Activated CD4-positive, alpha-beta T cell treated with anti-CD3 and anti-CD28 coated beads, Interleukin-2, amount 10 ng/mL, durations not matched to agents 7 days and 5 days (primary cell): ENCODE data around the gene KNDC1. TPM values are rescaled to one million over a fixed set of nuclear protein-coding genes. Genes with fewer than 3 reads are reported as not detected.
"Not testable (repeated sequence)": the region's sequence is repeated elsewhere in the genome, so short reads cannot be mapped to it uniquely, and the experiment has no call there.

Source experiments
- CTCF ChIA-PET: fragments of 350-600 bp; sonication (Branson Sonifier 250); formaldehyde crosslinking; loops from one replicate; lab custom pipeline; 2021; ENCODE audit warnings: antibody characterized with exemption; lab: Charles Lee
- POLR2A ChIA-PET: fragments of 350-600 bp; sonication (Branson Sonifier 250); formaldehyde crosslinking; loops from one replicate; lab custom pipeline; 2021; ENCODE audit warnings: antibody characterized with exemption; lab: Charles Lee
- DNase-seq: peaks from one replicate; pipeline ENCODE4 v3.0.0-alpha.2; 2020
- H3K27ac Mint-ChIP-seq: one replicate; pipeline ENCODE4 v1.8.0; 2021; ENCODE audit warnings: mild to moderate bottlenecking, moderate library complexity, mixed read lengths
- H3K27me3 Mint-ChIP-seq: one replicate; pipeline ENCODE4 v1.8.0; 2021; ENCODE audit warnings: mixed read lengths
- H3K36me3 Mint-ChIP-seq: one replicate; pipeline ENCODE4 v1.8.0; 2021; ENCODE audit warnings: low read depth, mixed read lengths
- H3K4me1 Mint-ChIP-seq: one replicate; pipeline ENCODE4 v1.8.0; 2021; ENCODE audit warnings: mixed read lengths
- H3K4me3 Mint-ChIP-seq: one replicate; pipeline ENCODE4 v1.8.0; 2021; ENCODE audit warnings: mild to moderate bottlenecking, moderate library complexity, mixed read lengths
- H3K9me3 Mint-ChIP-seq: one replicate; pipeline ENCODE4 v1.8.0; 2021; ENCODE audit warnings: mixed read lengths
- total RNA-seq, 2 experiments: library from RNA; stranded (reverse); gene quantifications; one replicate each; pipeline ENCODE4 v1.2.3, GENCODE V29; 2021

Gene KNDC1
- total RNA-seq, 2 experiments from 2014 or later: 0.07 to 0.08 TPM

DNA sequence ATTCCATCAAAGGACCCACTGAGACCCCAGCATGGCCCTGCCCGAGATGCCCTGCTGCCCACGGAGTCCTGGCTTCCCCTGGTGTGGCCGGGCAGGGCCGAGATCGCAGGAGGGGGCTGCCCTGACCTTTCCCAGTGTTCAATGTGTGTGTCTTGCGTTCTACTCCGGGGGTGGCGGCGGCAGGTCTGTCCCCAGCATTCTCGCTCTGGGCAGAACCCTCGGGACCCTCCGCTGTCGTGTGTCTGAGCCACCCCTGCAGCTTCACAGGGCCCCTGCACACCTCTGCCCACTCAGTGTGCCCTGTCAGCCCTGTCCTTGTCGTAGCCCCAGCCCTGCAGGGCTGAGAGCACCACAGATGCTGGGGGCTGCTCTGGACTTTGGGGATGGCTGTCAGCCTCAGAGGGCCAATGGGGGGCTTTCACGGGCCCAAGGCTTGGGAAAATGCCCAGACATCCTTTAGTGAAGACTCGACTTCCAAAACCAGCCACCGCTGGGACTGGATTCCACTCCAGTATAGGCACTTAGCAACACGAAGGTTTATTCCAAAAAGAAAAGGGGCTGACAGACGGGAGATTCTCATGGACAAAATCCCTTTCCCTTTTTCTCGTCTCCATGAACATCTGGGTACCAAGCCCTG lies 30.0 kb upstream of the KNDC1 start:
- no peak for DNase-seq
- H3K27ac Mint-ChIP-seq: no peak overlapping the region
- POLR2A ChIA-PET: no interaction called here
- H3K36me3 Mint-ChIP-seq: no peaks in the 10 kb centered on the region
- CTCF ChIA-PET: no interaction called here
- H3K4me3 Mint-ChIP-seq: no peak overlapping the region
- peaks cover under 1% of the 10 kb centered on the region for H3K27me3 Mint-ChIP-seq
- H3K9me3 Mint-ChIP-seq: no peaks in the 10 kb centered on the region
- no peaks in the 10 kb centered on the region for H3K4me1 Mint-ChIP-seq

DNA sequence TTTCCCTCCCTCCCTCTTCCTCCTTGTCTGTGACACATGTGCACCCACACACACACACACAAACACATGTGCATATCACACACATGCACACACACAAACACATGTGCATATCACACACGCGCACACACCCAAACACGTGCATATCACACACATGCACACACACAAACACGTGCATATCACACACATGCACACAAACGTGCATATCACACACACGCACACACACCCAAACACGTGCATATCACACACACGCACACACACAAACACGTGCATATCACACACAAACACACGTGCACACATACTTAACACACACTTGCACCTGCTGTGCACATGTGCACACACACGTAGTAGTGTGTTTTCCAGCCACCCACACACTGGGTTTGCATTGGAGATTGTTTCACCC lies 29.4 kb upstream of the KNDC1 start:
- Mint-ChIP-seq H3K4me1 (no peaks in the 10 kb centered on the region), H3K27ac (no peak overlapping the region), H3K9me3 (no peaks in the 10 kb centered on the region), H3K27me3 (no peaks in the 10 kb centered on the region), H3K4me3 (no peak overlapping the region), H3K36me3 (no peaks in the 10 kb centered on the region)
- CTCF ChIA-PET: no interaction called here
- POLR2A ChIA-PET: no interaction called here
- DNase-seq: no peak

DNA sequence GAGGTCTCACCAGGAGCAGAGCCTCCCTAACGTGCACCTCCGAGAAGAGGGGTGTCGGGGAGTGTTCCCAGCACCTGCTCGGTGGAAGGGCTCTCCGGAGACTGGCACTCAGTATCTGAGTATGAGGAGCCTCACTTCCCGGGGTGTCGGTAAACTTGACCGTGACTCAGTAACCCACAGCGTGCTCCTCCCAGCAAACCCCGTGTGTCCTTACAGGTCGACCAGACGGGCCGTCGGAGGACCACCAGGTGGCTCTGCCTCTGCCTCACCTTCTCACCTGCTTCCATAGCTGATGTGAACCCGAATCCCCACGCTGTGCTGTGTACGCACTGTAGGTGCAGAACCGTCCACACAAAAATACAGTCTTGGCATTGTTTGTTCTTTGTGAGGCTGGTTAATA lies 29.0 kb upstream of the KNDC1 start:
- H3K9me3 Mint-ChIP-seq: no peaks in the 10 kb centered on the region
- no peaks in the 10 kb centered on the region for H3K4me1 Mint-ChIP-seq
- POLR2A ChIA-PET: no interaction called here
- CTCF ChIA-PET: no interaction called here
- no peaks in the 10 kb centered on the region for H3K36me3 Mint-ChIP-seq
- no peak overlapping the region for H3K4me3 Mint-ChIP-seq
- H3K27ac Mint-ChIP-seq: no peak overlapping the region
- no peak for DNase-seq
- H3K27me3 Mint-ChIP-seq: no peaks in the 10 kb centered on the region

DNA sequence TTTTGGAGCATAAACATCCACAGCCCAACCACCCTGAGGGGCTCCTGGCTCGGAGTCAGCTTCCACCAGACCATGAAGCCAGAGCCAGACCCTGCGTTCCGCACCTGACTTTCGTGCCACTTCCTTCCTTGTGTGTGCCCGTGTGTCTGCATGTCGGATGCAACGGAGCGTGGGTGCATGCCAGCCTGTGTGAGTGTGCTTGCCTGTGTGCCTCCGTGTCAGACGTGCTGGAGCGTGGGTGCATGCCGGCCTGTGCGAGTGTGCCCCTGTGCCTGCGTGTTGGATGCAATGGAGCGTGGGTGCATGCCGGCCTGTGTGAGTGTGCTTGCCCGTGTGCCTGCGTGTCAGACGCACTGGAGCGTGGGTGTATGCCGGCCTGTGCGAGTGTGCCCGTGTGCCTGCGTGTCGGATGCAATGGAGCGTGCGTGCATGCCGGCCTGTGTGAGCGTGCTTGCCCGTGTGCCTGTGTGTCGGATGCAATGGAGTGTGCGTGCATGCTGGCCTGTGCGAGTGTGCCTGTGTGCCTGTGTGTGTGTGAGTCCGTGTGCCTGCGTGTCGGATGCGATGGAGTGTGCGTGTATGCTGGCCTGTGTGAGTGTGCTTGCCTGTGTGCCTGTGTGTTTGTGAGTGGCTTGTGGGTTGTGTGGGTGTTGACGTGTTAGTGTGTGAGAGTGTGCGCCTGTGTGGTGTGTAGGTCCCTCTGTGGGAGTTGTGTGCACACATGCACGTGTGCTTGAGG lies 28.1 kb upstream of the KNDC1 start:
- ChIA-PET POLR2A (no interaction called here), CTCF (no interaction called here)
- H3K9me3 Mint-ChIP-seq: no peaks in the 10 kb centered on the region
- no peak overlapping the region for H3K27ac Mint-ChIP-seq
- H3K4me3 Mint-ChIP-seq: no peak overlapping the region
- H3K4me1 Mint-ChIP-seq: no peaks in the 10 kb centered on the region
- H3K36me3 Mint-ChIP-seq: no peaks in the 10 kb centered on the region
- no peaks in the 10 kb centered on the region for H3K27me3 Mint-ChIP-seq
- DNase-seq: no peak

DNA sequence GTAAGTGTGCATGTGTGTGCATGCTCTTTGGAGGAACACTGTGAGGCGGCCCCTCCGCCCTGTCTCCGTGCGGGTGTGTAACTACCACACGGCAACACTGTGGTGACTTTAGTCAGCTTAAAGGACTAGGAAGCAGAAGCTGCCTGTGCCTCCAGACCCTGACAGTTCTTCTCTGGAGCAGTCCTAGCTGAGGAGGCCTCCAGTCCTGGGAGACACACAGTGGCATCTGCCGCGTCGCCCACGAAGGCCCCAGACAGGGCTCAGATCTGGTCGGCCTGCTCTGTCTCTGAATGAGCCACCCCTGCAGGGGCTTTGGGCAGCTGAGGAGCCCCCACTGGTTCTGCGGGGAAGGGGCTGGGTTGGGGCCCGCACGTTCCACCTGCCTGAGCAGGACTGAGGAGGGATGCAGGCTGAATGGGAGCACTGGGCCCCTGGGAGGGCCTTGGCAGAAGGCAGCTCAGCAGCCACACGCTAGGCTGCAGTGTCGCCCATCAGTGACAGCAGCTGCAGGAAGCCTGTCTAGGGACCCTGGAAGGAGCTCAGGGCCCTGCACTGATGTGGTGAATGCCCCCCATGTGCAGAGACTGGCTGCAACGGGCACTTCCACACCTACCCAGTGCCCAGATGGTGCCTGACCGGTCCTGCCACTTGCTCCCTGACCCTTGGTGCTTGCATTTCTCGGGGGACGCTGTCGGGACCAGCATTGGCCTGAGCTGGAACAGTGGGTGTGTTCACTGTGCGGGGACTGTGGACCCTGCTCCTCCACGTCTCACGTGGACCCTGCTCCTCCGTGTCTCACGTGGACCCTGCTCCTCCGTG lies 27.3 kb upstream of the KNDC1 start:
- no peak for DNase-seq
- H3K27ac Mint-ChIP-seq: no peak overlapping the region
- H3K4me1 Mint-ChIP-seq: no peaks in the 10 kb centered on the region
- H3K4me3 Mint-ChIP-seq: no peak overlapping the region
- no peaks in the 10 kb centered on the region for H3K9me3 Mint-ChIP-seq
- no peaks in the 10 kb centered on the region for H3K27me3 Mint-ChIP-seq
- POLR2A ChIA-PET: no interaction called here
- CTCF ChIA-PET: no interaction called here
- no peaks in the 10 kb centered on the region for H3K36me3 Mint-ChIP-seq

DNA sequence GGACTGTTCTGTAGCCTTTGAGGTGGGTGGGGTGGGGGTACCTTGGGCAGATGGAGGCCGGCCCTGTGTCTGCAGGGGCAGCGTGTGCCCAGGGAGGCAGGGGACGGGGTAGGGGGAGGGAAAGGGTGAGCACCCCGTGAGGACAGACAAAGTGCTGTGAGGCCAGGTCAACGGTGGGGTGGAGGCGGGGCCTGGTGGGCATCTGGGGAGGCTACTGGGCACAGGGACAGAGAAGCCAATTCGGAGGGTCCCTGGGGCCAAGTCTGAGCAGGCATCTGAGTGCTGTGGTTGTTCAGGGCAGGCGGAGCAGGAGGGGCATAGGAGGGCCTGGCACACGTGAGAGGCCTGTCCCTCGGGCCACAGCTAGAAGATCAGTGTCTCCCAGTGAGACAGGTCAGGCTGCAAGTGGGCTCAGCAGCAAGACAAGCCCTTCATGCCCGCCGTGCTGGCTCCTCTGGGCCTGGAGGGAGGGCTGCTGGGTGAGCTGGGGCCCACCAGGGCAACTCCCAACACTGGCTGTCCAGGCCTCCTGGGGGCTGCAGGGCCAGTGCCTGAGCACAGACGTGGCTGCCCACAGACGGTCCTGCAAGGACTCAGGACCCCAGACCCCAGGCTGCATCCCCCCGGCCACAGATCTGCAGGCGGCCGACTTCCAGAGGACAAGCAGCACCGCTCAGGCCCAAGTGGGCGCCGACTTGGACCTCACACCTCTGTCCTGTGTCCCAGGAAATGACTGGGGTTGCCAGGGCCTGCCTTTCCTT lies 26.4 kb upstream of the KNDC1 start:
- no peak overlapping the region for H3K4me3 Mint-ChIP-seq
- DNase-seq: no peak
- H3K9me3 Mint-ChIP-seq: no peaks in the 10 kb centered on the region
- POLR2A ChIA-PET: no interaction called here
- CTCF ChIA-PET: no interaction called here
- no peak overlapping the region for H3K27ac Mint-ChIP-seq
- H3K27me3 Mint-ChIP-seq: no peaks in the 10 kb centered on the region
- no peaks in the 10 kb centered on the region for H3K4me1 Mint-ChIP-seq
- no peaks in the 10 kb centered on the region for H3K36me3 Mint-ChIP-seq

DNA sequence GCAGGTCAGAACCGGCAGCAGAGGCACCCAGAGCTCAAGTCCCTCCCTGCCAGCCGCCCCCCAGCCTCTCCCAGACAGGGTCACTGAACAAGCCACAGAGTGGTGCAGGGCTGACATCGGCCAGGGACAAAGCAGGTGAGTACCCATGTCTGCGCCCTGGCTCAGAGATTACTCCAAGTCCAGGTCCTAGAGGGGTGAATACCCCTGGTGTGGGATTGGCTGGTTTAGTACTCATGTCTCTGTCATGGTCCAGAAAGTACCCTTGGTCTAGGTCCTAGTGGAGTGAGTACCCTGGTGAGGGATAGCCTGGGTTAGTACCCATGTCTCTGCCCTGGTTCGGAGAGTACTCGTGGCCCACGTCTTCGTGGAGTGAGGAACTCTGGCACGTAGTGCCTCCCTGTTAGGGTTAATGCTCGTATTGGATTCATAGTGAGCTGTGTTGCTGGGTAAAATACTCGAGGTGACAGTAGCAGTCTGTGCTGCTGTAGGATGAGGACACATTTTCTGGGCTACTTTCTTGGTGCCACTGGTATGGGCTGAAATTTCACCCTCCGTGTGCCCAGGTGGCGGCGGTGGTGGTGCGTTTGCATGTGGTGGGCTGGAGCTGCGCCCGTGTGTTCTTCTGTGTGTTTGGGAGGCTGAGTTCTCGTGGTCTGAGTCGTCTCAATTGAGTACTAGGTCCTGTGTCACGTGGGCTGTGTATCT lies 25.5 kb upstream of the KNDC1 start:
- H3K9me3 Mint-ChIP-seq: no peaks in the 10 kb centered on the region
- H3K27ac Mint-ChIP-seq: no peak overlapping the region
- no peaks in the 10 kb centered on the region for H3K27me3 Mint-ChIP-seq
- no peaks in the 10 kb centered on the region for H3K4me1 Mint-ChIP-seq
- no peak for DNase-seq
- ChIA-PET CTCF (no interaction called here), POLR2A (no interaction called here)
- H3K36me3 Mint-ChIP-seq: no peaks in the 10 kb centered on the region
- H3K4me3 Mint-ChIP-seq: no peak overlapping the region

DNA sequence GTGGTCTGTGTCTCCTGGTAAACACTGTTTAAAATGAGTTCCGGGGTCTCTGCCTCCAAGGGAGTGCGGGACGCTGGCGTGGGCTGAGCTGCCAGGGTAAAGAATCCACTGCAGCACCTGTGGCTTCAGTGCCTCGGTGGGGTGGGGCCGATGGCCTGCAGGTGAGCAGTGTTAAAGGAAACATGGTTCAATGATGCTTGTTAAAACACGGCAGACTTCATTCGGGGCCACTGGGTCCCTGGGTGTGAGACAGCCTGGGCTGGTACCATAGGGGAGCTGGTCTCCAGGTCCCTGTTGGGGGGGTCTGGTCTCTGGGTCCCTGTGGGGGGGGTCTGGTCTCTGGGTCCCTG lies 24.9 kb upstream of the KNDC1 start:
- no peak for DNase-seq
- POLR2A ChIA-PET: no interaction called here
- Mint-ChIP-seq H3K4me3 (no peak overlapping the region), H3K4me1 (no peaks in the 10 kb centered on the region), H3K36me3 (no peaks in the 10 kb centered on the region), H3K27ac (no peak overlapping the region), H3K9me3 (no peaks in the 10 kb centered on the region), H3K27me3 (no peaks in the 10 kb centered on the region)
- CTCF ChIA-PET: no interaction called here

DNA sequence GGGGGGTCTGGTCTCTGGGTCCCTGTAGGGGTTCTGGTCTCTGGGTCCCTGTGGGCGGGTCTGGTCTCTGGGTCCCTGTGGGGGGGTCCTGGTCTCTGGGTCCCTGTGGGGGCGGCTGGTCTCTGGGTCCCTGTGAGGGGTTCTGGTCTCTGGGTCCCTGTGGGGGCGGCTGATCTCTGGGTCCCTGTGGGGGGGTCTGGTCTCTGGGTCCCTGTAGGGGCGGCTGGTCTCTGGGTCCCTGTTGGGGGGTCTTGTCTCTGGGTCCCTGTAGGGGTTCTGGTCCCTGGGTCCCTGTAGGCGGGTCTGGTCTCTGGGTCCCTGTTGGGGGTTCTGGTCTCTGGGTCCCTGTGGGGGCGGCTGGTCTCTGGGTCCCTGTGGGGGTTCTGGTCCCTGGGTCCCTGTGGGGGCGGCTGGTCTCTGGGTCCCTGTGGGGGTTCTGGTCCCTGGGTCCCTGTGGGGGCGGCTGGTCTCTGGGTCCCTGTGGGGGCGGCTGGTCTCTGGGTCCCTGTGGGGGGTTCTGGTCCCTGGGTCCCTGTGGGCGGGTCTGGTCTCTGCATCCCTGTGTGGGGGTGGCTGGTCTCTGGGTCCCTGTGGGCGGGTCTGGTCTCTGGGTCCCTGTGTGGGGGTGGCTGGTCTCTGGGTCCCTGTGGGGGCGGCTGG lies 22.4 kb upstream of the KNDC1 start:
- POLR2A ChIA-PET, DNase-seq, H3K9me3 Mint-ChIP-seq, H3K4me3 Mint-ChIP-seq, CTCF ChIA-PET, H3K27ac Mint-ChIP-seq, H3K27me3 Mint-ChIP-seq, H3K36me3 Mint-ChIP-seq, H3K4me1 Mint-ChIP-seq: not testable (repeated sequence)

DNA sequence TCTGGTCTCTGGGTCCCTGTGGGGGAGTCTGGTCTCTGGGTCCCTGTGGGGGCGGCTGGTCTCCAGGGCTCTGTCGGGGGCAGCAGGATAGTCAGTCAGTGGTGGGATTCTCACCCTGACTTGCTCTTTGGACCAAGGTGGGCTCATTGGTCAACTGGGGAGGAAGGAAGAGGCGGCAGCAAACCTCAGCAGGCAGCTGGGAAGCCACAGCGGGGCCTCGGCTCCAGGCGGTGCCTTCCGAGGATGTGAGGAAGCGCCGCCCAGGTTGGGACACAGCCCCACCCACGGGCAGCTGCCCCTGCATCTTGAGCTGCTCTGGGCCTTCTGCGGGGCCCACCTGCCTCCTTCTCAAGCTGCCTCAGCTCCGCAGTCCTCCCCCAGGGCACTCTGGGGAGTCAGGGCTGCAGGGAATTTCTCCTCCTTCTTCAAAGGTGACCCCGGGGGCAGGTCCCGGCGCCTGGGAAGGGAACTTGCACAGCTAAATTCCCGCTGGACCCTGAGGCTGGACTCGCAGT lies 20.4 kb upstream of the KNDC1 start:
- H3K9me3 Mint-ChIP-seq: no peaks in the 10 kb centered on the region
- peak overlapping the region; percentile 9 for H3K27ac Mint-ChIP-seq
- H3K4me3 Mint-ChIP-seq: no peak overlapping the region
- H3K27me3 Mint-ChIP-seq: no peaks in the 10 kb centered on the region
- no peak for DNase-seq
- no peaks in the 10 kb centered on the region for H3K36me3 Mint-ChIP-seq
- peaks cover 5% of the 10 kb centered on the region for H3K4me1 Mint-ChIP-seq
- CTCF ChIA-PET: no interaction called here
- POLR2A ChIA-PET: no interaction called here

DNA sequence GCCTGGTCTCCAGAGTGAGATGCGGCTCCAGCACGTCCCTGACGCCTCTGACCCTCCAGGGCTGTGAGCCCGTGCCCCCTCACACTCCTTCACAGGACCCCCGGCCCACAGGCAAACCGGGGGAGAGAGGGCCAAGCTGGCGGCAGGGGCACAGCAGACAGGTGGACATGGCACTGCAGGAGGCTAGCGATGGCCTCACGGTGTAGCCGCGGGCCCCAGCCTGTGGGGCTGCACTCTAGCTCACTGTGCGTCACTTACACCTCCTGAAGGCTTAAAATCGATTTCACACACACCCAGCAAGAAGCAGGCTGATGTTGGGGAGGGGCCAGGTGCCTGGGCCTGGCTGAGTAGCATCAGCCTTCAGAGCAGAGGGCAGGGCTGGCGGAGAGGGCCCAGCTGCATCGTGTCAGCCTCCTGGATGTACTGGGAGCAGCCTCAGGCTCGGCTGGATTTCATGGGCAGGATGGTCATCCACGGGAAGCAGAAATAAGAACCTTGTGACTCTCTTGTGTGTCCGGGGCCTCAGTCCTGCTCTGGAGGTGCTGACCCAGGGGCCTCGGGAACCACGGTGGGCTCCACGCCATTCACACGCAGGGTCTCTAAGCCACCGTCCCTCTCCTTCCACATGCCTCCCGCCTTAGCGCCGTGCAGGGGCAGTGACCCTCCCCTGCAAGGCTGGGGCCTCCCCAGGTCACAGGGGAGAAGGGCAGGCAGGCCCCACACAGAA lies 19.4 kb upstream of the KNDC1 start:
- ChIA-PET POLR2A (no interaction called here), CTCF (no interaction called here)
- Mint-ChIP-seq H3K4me1 (peaks cover 5% of the 10 kb centered on the region), H3K36me3 (no peaks in the 10 kb centered on the region), H3K27me3 (peaks cover 2% of the 10 kb centered on the region), H3K27ac (no peak overlapping the region), H3K9me3 (no peaks in the 10 kb centered on the region), H3K4me3 (no peak overlapping the region)
- no peak for DNase-seq
